Brain microvascular endothelial cell (primary cell): ENCODE measurements around the gene ANKMY1.

ENCODE experiments used
- DNase-seq: peaks from one replicate; pipeline ENCODE4 v3.0.0-alpha.2; 2020
- H3K27ac ChIP-seq: fragments of 250-450 bp; sonication (Bioruptor Pico); 2 replicates; pipeline ENCODE4 v1.5.1; 2020; ENCODE audit warnings: mild to moderate bottlenecking, moderate library complexity
- H3K27me3 ChIP-seq: fragments of 250-450 bp; sonication (Bioruptor Pico); replicated peaks from 2 replicates; pipeline ENCODE4 v1.5.1; 2020; ENCODE audit warnings: mild to moderate bottlenecking
- H3K36me3 ChIP-seq: fragments of 250-450 bp; sonication (Bioruptor Pico); replicated peaks from 2 replicates; pipeline ENCODE4 v1.5.1; 2020; ENCODE audit warnings: mild to moderate bottlenecking
- H3K4me3 ChIP-seq: 2 replicates; pipeline ENCODE4 v1.5.1; 2011; ENCODE audit warnings: low read depth, mild to moderate bottlenecking, control low read depth, low read length, moderate library complexity
- in situ Hi-C: cut with HindIII; loops from 2 replicates; pipeline ENCODE4 v1.10.0; 2017; ENCODE audit warnings: low sequenced_read_pairs, low pct_ligation_motif_present
- TF ChIP-seq, protein P1 (sequence below): IDR thresholded peaks from 2 replicates; pipeline ENCODE4 v1.5.1; 2011; ENCODE audit warnings: low read depth, mild to moderate bottlenecking, moderate library complexity, low read length, control low read depth, inconsistent platforms; ENCODE audit errors: missing control alignments

Gene ANKMY1

DNA sequence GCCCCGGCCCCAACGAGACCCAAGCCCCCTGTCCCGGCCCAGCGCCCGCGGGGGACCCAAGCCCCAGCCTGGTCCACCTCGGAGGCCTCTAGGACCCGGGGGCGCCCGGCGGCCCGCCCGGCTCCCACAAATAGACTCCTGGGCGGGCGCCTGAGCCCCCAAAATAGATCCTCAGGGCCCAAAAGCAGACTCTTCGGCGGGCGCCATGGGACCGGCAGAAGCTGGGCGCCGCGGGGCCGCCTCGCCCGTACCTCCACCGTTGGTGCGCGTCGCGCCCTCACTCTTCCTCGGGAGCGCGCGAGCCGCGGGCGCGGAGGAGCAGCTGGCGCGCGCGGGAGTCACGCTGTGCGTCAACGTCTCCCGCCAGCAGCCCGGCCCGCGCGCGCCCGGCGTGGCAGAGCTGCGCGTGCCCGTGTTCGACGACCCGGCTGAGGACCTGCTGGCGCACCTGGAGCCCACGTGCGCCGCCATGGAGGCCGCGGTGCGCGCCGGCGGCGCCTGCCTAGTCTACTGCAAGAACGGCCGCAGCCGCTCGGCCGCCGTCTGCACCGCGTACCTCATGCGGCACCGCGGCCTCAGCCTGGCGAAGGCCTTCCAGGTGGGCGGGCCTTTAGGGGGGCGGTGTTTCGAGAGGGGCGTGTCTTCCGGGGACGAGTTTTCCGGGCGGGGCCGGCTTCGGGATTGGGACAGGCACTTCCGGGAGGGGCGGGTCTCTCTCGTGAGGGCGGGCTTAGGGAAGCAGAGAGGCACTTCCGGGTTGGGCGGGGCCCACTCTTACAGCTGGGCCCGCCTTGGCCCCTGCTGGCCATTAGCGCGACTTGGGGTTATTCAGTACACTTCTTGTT, 2.9 kb upstream of the ANKMY1 start:
- H3K27me3 ChIP-seq, result no peaks in the 10 kb centered on the region
- peak overlapping the region; percentile 71 for H3K4me3 ChIP-seq
- peak overlapping the region; percentile 82 for H3K27ac ChIP-seq
- TF ChIP-seq, protein P1, sequence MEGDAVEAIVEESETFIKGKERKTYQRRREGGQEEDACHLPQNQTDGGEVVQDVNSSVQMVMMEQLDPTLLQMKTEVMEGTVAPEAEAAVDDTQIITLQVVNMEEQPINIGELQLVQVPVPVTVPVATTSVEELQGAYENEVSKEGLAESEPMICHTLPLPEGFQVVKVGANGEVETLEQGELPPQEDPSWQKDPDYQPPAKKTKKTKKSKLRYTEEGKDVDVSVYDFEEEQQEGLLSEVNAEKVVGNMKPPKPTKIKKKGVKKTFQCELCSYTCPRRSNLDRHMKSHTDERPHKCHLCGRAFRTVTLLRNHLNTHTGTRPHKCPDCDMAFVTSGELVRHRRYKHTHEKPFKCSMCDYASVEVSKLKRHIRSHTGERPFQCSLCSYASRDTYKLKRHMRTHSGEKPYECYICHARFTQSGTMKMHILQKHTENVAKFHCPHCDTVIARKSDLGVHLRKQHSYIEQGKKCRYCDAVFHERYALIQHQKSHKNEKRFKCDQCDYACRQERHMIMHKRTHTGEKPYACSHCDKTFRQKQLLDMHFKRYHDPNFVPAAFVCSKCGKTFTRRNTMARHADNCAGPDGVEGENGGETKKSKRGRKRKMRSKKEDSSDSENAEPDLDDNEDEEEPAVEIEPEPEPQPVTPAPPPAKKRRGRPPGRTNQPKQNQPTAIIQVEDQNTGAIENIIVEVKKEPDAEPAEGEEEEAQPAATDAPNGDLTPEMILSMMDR, result peak; percentile 56
- DNase-seq, result peak; percentile 97
- in situ Hi-C loops, result no loop called here
- no peaks in the 10 kb centered on the region for H3K36me3 ChIP-seq

DNA sequence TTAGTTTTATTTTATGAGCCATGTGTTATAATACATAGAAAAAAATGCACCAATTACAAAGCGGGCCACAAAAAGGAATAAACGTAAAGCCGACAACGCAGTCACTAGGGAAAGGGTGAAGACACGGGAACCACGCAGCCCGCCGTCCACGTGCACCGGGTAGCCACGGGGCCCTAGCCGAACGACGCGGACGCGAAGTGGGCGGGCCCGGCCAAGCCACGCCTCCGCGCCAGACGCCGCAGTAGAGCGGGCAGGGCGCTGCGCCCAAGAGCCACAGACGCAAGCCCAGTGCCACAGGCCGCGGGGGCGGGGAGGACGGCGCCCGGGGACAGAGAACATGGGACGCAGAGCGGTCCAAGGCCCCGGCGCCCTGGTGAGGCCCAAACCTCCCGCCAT, 2.3 kb upstream of the ANKMY1 start, which contains the start of gene DUSP28:
TSS of gene DUSP28 (plus strand) at position 274 of the 396 bp plus-strand sequence. CDS start 328 bp downstream, outside the sequence.
- Histone ChIP-seq H3K27me3 (no peaks in the 10 kb centered on the region), H3K4me3 (peak within 1 kb of the TSS; percentile 71), H3K27ac (peak within 1 kb of the TSS; percentile 82), H3K36me3 (no peaks in the 10 kb centered on the region)
- in situ Hi-C loops, result no loop called here
- TF ChIP-seq, protein P1, result no peak
- DNase-seq, result peak; percentile 78

DNA sequence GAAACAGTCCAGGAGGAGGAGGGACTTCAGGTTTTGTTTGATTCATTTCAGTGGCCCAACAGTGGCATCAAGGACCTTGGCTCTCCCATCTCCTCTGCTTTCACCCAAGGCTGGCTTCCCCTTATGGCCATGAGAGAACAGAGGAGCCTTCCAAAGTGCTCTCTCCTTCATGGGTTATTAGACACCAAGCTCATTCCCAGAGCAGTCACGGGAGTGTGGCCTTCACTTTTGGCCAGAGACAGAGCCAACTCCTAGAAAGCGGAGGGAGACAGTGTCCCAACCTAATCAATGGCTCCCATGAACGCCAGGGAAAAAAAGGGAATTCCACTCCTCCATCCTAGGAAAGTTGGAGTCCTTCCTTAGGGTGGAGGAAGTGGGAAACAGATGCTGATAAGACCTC, 1.5 kb upstream of the ANKMY1 start:
- H3K36me3 ChIP-seq, result no peaks in the 10 kb centered on the region
- no peaks in the 10 kb centered on the region for H3K27me3 ChIP-seq
- TF ChIP-seq, protein P1, result no peak
- no peak for DNase-seq
- in situ Hi-C loops, result no loop called here
- H3K27ac ChIP-seq, result no peak overlapping the region
- no peak overlapping the region for H3K4me3 ChIP-seq

DNA sequence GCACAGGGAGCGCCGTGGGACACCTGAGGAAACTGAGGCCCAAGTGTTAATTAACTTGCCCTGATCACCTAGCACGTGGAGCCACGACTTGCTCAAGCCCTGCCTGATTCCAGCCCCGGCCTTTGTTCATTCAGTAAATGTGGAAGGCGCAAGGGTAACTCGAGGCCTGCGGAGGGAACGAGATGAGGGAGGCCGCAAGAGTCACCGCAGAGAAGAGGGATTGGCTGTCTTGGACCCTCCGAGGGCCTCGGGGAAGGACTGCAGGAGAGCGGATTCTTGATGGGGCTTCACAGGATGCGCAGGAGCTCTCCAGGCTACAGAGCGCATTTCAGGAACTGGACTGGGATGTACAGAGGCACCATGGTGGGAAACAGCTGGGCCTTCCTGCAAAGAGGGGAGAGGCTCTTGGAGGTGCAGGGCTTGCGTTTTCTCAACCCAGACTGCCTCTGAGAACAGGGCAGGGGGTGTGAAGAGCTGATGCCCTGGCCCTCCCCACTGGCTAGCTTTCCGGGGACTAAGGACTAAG, 511 bp upstream of the ANKMY1 start:
- Histone ChIP-seq H3K36me3 (no peaks in the 10 kb centered on the region), H3K27ac (no peak overlapping the region), H3K27me3 (no peaks in the 10 kb centered on the region), H3K4me3 (peak overlapping the region; percentile 56)
- in situ Hi-C loops, result no loop called here
- no peak for DNase-seq
- TF ChIP-seq, protein P1, result no peak

DNA sequence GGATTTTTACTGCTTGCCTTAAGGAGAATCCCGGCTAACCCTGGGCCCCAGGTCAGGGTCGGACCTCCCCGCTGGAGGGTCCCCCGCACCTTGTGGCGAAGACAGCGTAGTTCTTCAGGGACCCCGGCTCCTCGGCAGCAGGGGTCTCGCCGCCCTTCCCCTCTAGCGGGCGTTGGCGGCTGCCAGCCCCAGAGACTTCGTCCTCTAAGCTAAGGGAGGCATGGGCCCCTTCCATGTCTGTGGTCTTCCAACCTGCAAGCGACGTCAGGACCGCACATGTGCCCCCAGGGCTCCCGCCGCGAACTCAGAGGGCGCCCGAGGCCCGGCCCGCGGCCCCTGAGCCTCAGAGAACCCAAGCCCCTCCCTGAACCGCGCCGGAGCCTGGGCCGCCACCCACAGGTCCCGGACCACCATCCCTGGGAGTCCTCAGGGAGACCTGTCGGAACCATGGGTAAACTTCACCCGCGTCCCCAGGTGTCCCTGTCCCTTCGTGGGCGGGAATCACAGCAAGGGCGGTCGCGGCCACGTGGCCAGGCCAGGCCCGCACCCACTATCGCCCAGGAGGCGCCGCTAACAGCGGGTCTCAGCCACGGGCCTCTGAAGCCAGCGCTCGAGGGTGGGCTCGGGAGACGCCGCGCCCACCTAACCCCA, 562 bp downstream of the ANKMY1 start:
- Histone ChIP-seq H3K27ac (no peak overlapping the region), H3K4me3 (peak overlapping the region; percentile 56)

More for the DNA sequence above, 562 bp downstream of the ANKMY1 start:
- in situ Hi-C loops, result no loop called here
- no peak for DNase-seq
- Histone ChIP-seq H3K27me3 (no peaks in the 10 kb centered on the region), H3K36me3 (peaks cover 4% of the 10 kb centered on the region)
- TF ChIP-seq, protein P1, result no peak
